Smooth muscle cell (in vitro differentiated cells): Measurements from ENCODE around the gene SNRK. TPM values are rescaled to one million over a fixed set of nuclear protein-coding genes. Genes with fewer than 3 reads are reported as not detected.

Source experiments
- DNase-seq: peaks from one replicate; lab custom pipeline; 2025; ENCODE audit not compliant: unreplicated experiment; lab: John Stamatoyannopoulos, UW
- H2AFZ ChIP-seq: fragments of 200-600 bp; sonication (generic); 2 replicates; pipeline ENCODE4 v1.6.0; 2016; ENCODE audit warnings: antibody characterized with exemption, low read depth, mild to moderate bottlenecking
- H3F3A ChIP-seq: fragments of 200-600 bp; sonication (generic); 2 replicates; pipeline ENCODE4 v1.6.0; 2017; ENCODE audit warnings: antibody characterized with exemption, low read depth
- H3K27ac ChIP-seq: fragments of 200-600 bp; sonication (generic); 2 replicates; pipeline ENCODE4 v1.5.1; 2016; ENCODE audit warnings: low read depth, mild to moderate bottlenecking
- H3K27me3 ChIP-seq: fragments of 200-600 bp; sonication (generic); 2 replicates; pipeline ENCODE4 v1.6.1; 2016; ENCODE audit warnings: low read depth, mild to moderate bottlenecking
- H3K36me3 ChIP-seq: fragments of 200-600 bp; sonication (generic); 2 replicates; pipeline ENCODE4 v1.5.1; 2016; ENCODE audit warnings: low read depth
- H3K4me1 ChIP-seq: fragments of 200-600 bp; sonication (generic); 2 replicates; pipeline ENCODE4 v1.5.1; 2016; ENCODE audit warnings: low read depth
- H3K4me2 ChIP-seq: fragments of 200-600 bp; sonication (generic); 2 replicates; pipeline ENCODE4 v1.6.0; 2016; ENCODE audit warnings: mild to moderate bottlenecking
- H3K4me3 ChIP-seq: fragments of 200-600 bp; sonication (generic); 2 replicates; pipeline ENCODE4 v1.5.1; 2016; ENCODE audit warnings: mild to moderate bottlenecking
- H3K79me2 ChIP-seq: fragments of 200-600 bp; sonication (generic); 2 replicates; pipeline ENCODE4 v1.6.0; 2016; ENCODE audit warnings: low read depth, mild to moderate bottlenecking
- H3K9ac ChIP-seq: fragments of 200-600 bp; sonication (generic); 2 replicates; pipeline ENCODE4 v1.6.0; 2016; ENCODE audit warnings: low read depth
- H3K9me3 ChIP-seq: fragments of 200-600 bp; sonication (generic); replicated peaks from 2 replicates; pipeline ENCODE4 v1.5.1; 2016; ENCODE audit warnings: low read depth
- H4K20me1 ChIP-seq: fragments of 200-600 bp; sonication (generic); 2 replicates; pipeline ENCODE4 v1.6.0; 2016; ENCODE audit warnings: low read depth
- CTCF ChIP-seq: fragments of 200-600 bp; sonication (generic); IDR thresholded peaks from 2 replicates; pipeline ENCODE4 v1.5.1; 2017; ENCODE audit warnings: borderline replicate concordance, mild to moderate bottlenecking, antibody characterized with exemption; ENCODE audit not compliant: insufficient read depth, poor library complexity, severe bottlenecking
- WGBS: methylation state at CpG from one replicate; pipeline ENCODE4 v1.1.7; 2016; ENCODE audit warnings: low lambda C conversion rate; 5-methylcytosine and 5-hydroxymethylcytosine counted together
- polyA plus RNA-seq: library from polyadenylated mRNA; unstranded; fragments of >200 nt; fragmentation: Nextera tagmentation; extraction: Ambion mirVana; gene quantifications from 2 replicates; pipeline ENCODE4 v1.2.1, GENCODE V29; 2016
- total RNA-seq: library from RNA; depleted of rRNA; stranded (reverse); fragments of >200 nt; gene quantifications from 2 replicates; pipeline ENCODE4 v1.2.3, GENCODE V29; 2014

SNRK gene
- total and polyA plus RNA-seq, 2 experiments from 2014 or later = 6.3 to 14.2 TPM

- H3K4me3 ChIP-seq = no peak overlapping the region
- no peak overlapping the region for H3K27ac ChIP-seq
- no peaks in the 10 kb centered on the region for H3F3A ChIP-seq
- WGBS = 77% methylated on average over 6 of the region's 6 CpGs
- H3K4me1 ChIP-seq = no peaks in the 10 kb centered on the region
- no peak overlapping the region for H2AFZ ChIP-seq
- H3K4me2 ChIP-seq = no peak overlapping the region
- no peak for TF ChIP-seq CTCF
- peaks cover 12% of the 10 kb centered on the region for H3K27me3 ChIP-seq
- DNase-seq = no peak
- no peaks in the 10 kb centered on the region for H3K36me3 ChIP-seq
- no peaks in the 10 kb centered on the region for H3K9me3 ChIP-seq
- H3K79me2 ChIP-seq = no peaks in the 10 kb centered on the region
- H3K9ac ChIP-seq = no peak overlapping the region
- no peaks in the 10 kb centered on the region for H4K20me1 ChIP-seq
Measured at GRCh38 chr3:43243590-43244587, 42.5 kb upstream of the SNRK start.

GRCh38 chr3:43244694-43245093 lies 41.6 kb upstream of the SNRK start:
- DNase-seq = no peak
- no peak overlapping the region for H3K4me3 ChIP-seq
- no peaks in the 10 kb centered on the region for H4K20me1 ChIP-seq
- no peaks in the 10 kb centered on the region for H3K79me2 ChIP-seq
- no peaks in the 10 kb centered on the region for H3K4me1 ChIP-seq
- no peak overlapping the region for H2AFZ ChIP-seq
- no peak for TF ChIP-seq CTCF
- H3K9ac ChIP-seq = no peak overlapping the region
- no peak overlapping the region for H3K4me2 ChIP-seq
- H3K9me3 ChIP-seq = no peaks in the 10 kb centered on the region
- no peaks in the 10 kb centered on the region for H3K36me3 ChIP-seq
- H3K27ac ChIP-seq = no peak overlapping the region
- peaks cover 12% of the 10 kb centered on the region for H3K27me3 ChIP-seq
- H3F3A ChIP-seq = no peaks in the 10 kb centered on the region

GRCh38 chr3:43246976-43247375 lies 39.4 kb upstream of the SNRK start:
- Histone ChIP-seq H3K4me3 (no peak overlapping the region), H4K20me1 (no peaks in the 10 kb centered on the region), H3K4me2 (no peak overlapping the region), H3K9me3 (no peaks in the 10 kb centered on the region), H3K4me1 (no peaks in the 10 kb centered on the region), H3K79me2 (no peaks in the 10 kb centered on the region), H2AFZ (no peak overlapping the region), H3K9ac (no peak overlapping the region), H3F3A (no peaks in the 10 kb centered on the region), H3K36me3 (no peaks in the 10 kb centered on the region), H3K27ac (no peak overlapping the region), H3K27me3 (peaks cover 12% of the 10 kb centered on the region)
- WGBS = 88% methylated on average over 2 of the region's 2 CpGs
- DNase-seq = no peak
- no peak for TF ChIP-seq CTCF
